Mesothelial cell of epicardium (in vitro differentiated cells): ENCODE results near the gene ELAVL3. TPM values are rescaled to one million over a fixed set of nuclear protein-coding genes. Genes with fewer than 3 reads are reported as not detected.

Experiments
- DNase-seq, 2 experiments: peaks; one replicate each; pipeline ENCODE4 v3.0.0; 2021; ENCODE audit warnings: low spot score in 2 of 2; ENCODE audit not compliant: unreplicated experiment in 2 of 2
- H3K27ac Mint-ChIP-seq: 2 replicates; pipeline ENCODE4 v1.8.0; 2021; ENCODE audit warnings: mixed read lengths
- H3K27me3 Mint-ChIP-seq: 2 replicates; pipeline ENCODE4 v1.8.0; 2021; ENCODE audit warnings: low read depth, mixed read lengths
- H3K36me3 Mint-ChIP-seq: 2 replicates; pipeline ENCODE4 v1.8.0; 2021; ENCODE audit warnings: mixed read lengths
- H3K4me1 Mint-ChIP-seq: 2 replicates; pipeline ENCODE4 v1.8.0; 2021; ENCODE audit warnings: mixed read lengths
- H3K4me3 Mint-ChIP-seq: 2 replicates; pipeline ENCODE4 v1.8.0; 2021; ENCODE audit warnings: mild to moderate bottlenecking, moderate library complexity, mixed read lengths
- H3K9me3 Mint-ChIP-seq: 2 replicates; pipeline ENCODE4 v1.8.0; 2021; ENCODE audit warnings: mixed read lengths
- total RNA-seq: library from RNA; stranded (reverse); gene quantifications from 3 replicates; pipeline ENCODE4 v1.2.1, GENCODE V29; 2021
- TF ChIP-seq, protein P1 (sequence below): fragments of 200-600 bp; sonication (generic); IDR thresholded peaks from one replicate; pipeline ENCODE4 v1.5.0; 2021; ENCODE audit warnings: antibody characterized with exemption; ENCODE audit not compliant: unreplicated experiment

Gene ELAVL3
- total RNA-seq, 1 donor from 2014 or later = 0.07 TPM

DNA sequence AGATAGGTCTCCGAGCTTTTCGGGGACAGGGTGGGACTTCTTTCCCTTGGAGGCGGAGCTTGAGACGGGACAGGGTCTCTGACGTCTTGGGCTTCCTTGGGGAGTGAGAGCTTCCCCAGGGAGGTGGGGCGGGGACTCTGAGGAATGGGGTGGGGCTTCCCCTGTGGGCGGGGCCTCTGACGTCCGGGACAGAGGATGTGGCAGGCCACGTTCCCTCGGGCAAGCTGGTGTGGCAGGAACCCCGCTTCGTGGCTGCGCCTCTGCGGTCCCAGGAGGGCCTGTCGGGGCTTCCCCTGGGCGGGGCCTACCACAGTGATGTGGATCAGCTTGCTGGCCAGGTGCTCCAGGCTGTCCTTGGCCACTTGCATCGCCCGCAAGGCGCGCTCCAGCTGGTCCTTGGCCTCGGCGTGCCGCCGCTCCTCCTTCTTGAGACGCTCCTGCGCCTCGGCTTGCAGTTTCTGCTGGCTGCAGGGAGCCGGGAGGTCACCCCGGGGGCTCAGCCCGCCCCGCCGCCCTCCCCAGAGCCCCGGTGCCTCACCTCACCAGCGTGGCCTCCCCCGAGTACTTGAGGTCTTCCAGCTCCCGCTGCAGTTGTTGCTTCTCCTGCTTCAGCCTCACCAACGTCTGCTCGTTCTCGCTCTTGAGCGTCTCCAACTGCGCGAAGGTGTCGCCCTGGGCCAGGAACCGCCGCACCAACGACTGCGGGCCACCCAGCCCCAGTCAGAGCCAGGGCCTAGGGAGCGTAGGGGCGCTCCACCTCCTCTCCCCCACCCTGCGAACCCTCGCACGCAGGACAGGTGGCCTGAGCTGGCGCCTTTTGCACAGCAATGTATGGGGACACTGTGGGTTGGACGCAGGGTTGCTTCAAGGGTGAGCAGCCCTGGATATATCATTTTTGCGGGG is 58.4 kb downstream of the ELAVL3 start:
- H3K4me1 Mint-ChIP-seq = peaks cover 29% of the 10 kb centered on the region
- H3K36me3 Mint-ChIP-seq = no peaks in the 10 kb centered on the region
- H3K27me3 Mint-ChIP-seq = peaks cover 55% of the 10 kb centered on the region
- no peaks in the 10 kb centered on the region for H3K9me3 Mint-ChIP-seq
- peak in 1 of 2 experiments; percentile 67 for DNase-seq
- TF ChIP-seq, protein P1, sequence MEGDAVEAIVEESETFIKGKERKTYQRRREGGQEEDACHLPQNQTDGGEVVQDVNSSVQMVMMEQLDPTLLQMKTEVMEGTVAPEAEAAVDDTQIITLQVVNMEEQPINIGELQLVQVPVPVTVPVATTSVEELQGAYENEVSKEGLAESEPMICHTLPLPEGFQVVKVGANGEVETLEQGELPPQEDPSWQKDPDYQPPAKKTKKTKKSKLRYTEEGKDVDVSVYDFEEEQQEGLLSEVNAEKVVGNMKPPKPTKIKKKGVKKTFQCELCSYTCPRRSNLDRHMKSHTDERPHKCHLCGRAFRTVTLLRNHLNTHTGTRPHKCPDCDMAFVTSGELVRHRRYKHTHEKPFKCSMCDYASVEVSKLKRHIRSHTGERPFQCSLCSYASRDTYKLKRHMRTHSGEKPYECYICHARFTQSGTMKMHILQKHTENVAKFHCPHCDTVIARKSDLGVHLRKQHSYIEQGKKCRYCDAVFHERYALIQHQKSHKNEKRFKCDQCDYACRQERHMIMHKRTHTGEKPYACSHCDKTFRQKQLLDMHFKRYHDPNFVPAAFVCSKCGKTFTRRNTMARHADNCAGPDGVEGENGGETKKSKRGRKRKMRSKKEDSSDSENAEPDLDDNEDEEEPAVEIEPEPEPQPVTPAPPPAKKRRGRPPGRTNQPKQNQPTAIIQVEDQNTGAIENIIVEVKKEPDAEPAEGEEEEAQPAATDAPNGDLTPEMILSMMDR = no peak
- H3K4me3 Mint-ChIP-seq = peak overlapping the region; percentile 74
- peak overlapping the region; percentile 43 for H3K27ac Mint-ChIP-seq

DNA sequence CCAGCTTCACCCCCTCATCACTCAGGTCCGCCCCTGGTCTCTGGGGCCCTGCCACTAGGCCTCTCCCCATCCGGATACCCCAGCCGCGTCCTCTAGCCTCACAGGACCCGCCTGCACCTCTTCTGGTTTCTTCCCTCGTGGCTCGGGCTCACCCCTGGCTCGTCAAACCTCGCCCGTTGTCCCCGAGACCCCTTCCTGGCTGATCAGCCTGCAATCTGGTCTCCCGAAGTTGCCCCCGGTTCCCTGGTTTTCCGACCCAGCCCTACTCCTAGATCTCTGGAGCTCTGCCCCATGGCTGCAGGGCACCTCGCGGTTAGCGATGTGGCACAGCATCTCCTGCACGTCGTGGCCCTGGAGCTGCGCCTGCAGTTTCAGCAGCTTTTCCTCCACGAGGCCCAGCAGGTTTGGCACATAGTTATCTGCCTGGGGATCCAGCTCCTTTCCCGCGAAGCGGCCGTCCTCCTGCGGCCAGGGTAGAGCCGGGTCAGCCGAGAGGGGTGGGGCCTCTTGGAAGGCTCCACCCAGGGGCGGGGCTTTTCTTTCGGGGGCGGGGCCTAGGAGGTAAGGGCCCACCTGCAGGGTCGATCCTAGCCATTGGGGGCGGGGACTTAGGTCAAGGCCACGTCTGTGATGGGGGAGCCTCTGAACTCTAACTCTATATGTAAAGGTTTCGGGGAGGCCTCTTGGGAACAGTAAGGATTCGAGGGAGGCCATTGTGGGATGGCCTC is 59.3 kb downstream of the ELAVL3 start:
- Mint-ChIP-seq H3K4me3 (peak overlapping the region; percentile 74), H3K27me3 (peaks cover 62% of the 10 kb centered on the region), H3K27ac (peak overlapping the region; percentile 69), H3K36me3 (no peaks in the 10 kb centered on the region), H3K4me1 (peaks cover 29% of the 10 kb centered on the region), H3K9me3 (no peaks in the 10 kb centered on the region)
- TF ChIP-seq, protein P1 = no peak
- DNase-seq = no peak

GRCh38 chr19:11420429-11421370 is 60.1 kb downstream of the ELAVL3 start:
- Mint-ChIP-seq H3K27me3 (peaks cover 66% of the 10 kb centered on the region), H3K4me1 (peaks cover 29% of the 10 kb centered on the region), H3K36me3 (no peaks in the 10 kb centered on the region), H3K4me3 (peak overlapping the region; percentile 74), H3K27ac (peak overlapping the region; percentile 85), H3K9me3 (no peaks in the 10 kb centered on the region)
- DNase-seq = no peak
- TF ChIP-seq, protein P1 = no peak

GRCh38 chr19:11418549-11419506 is 62.0 kb downstream of the ELAVL3 start, which contains the start of gene RGL3:
RGL3 (minus strand) TSS chr19:11419314; CDS start chr19:11419278, 36 bp downstream.
- H3K9me3 Mint-ChIP-seq = no peaks in the 10 kb centered on the region
- peaks cover 29% of the 10 kb centered on the region for H3K4me1 Mint-ChIP-seq
- H3K27me3 Mint-ChIP-seq = peaks cover 62% of the 10 kb centered on the region
- peak in 1 of 2 experiments; percentile 68 for DNase-seq
- H3K4me3 Mint-ChIP-seq = peak within 1 kb of the TSS; percentile 74
- peak within 1 kb of the TSS; percentile 77 for H3K27ac Mint-ChIP-seq
- no peaks in the 10 kb centered on the region for H3K36me3 Mint-ChIP-seq
- TF ChIP-seq, protein P1 = no peak
